ENCODE measurements around the gene SSUH2.

SSUH2 gene

DNA sequence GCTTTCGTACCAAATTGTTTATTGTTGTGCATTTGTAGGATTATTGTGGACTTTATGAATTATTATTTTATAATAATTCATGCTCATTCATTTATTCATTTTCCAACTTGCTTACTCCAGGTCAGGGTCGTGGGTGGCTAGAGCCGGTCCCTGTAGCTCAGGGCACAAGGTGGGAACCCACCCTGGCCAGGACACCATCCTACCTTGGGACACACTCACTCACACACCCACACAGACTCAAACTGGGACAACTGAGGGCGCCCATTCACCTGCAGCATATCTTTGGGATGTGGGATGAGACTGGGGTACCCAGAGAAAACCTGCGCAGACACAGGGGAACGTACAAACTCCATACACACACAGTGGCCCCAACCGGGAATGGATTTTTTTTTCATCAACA lies 40.6 kb downstream of the SSUH2 start:
- DNase-seq (ENCODE audit: low read depth): no peak
- Histone ChIP-seq H3K27me3 (replicated peaks; ENCODE audit: control insufficient read depth, insufficient read depth, low read length) (no peaks in the 10 kb centered on the region), H3K36me3 (ENCODE audit: control insufficient read depth, insufficient read depth, low read length, severe bottlenecking) (no peaks in the 10 kb centered on the region)

DNA sequence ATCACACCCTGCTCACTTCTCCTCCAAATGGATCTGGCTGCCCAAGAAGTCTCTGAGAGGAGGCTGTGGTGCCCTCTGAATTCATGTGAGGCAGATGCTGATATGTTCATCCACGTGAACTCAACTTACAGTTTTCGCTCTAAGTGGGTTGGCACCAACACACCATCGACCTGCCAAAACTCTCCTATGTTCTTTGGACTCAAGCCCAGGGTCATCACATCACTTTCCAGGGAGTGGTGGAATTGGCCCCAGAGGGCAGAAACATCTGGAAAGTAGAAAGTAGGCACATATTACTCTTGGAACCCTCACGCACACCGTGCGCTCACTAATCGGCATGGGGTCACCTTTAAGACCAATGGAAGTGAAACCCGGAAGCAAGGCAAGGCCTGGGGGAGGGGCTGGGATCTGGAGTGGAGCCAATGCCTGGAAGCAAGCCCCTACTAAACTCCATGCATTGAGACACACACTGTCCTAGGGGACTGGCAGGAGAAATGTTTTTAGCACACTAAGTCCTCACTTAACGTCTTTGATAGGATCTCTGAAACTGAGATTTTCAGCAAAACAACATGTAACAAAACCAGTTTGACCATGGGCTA lies 41.4 kb downstream of the SSUH2 start:
- Histone ChIP-seq H3K9me3 (ENCODE audit: control insufficient read depth, low read length) (no peaks in the 10 kb centered on the region), H3K9ac (ENCODE audit: low read length) (no peak overlapping the region), H3K27me3 (replicated peaks; ENCODE audit: control insufficient read depth, insufficient read depth, low read length) (no peaks in the 10 kb centered on the region), H3K36me3 (ENCODE audit: control insufficient read depth, insufficient read depth, low read length, severe bottlenecking) (no peaks in the 10 kb centered on the region), H3K4me1 (ENCODE audit: control insufficient read depth, insufficient read depth, low read length) (peaks cover 21% of the 10 kb centered on the region), H3K4me3 (ENCODE audit: low read length) (no peak overlapping the region)
- DNase-seq (ENCODE audit: low read depth): no peak

More for the DNA sequence above, 40.6 kb downstream of the SSUH2 start:
- no peak overlapping the region for H3K9ac ChIP-seq (ENCODE audit: low read length)
- no peaks in the 10 kb centered on the region for H3K9me3 ChIP-seq (ENCODE audit: control insufficient read depth, low read length)
- peaks cover 21% of the 10 kb centered on the region for H3K4me1 ChIP-seq (ENCODE audit: control insufficient read depth, insufficient read depth, low read length)
- no peak overlapping the region for H3K4me3 ChIP-seq (ENCODE audit: low read length)

DNA sequence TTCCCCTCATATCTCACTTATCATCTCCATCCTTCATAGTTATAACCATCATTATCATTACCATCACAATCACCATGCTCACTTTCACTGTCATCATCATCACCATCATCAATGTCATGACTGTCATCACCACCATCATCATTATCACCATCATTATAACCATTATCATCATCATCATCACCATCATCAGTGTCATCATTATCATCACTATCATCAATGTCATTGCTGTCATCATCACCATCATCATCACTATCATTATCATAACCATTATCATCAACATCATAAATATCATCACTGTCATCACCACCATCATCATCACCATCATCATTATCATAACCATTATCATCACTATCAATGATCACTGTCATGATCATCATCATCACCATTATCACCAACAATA lies 44.1 kb downstream of the SSUH2 start:
- DNase-seq (ENCODE audit: low read depth): no peak
- Histone ChIP-seq H3K9me3 (ENCODE audit: control insufficient read depth, low read length) (no peaks in the 10 kb centered on the region), H3K9ac (ENCODE audit: low read length) (no peak overlapping the region), H3K27me3 (replicated peaks; ENCODE audit: control insufficient read depth, insufficient read depth, low read length) (no peaks in the 10 kb centered on the region), H3K36me3 (ENCODE audit: control insufficient read depth, insufficient read depth, low read length, severe bottlenecking) (no peaks in the 10 kb centered on the region), H3K4me3 (ENCODE audit: low read length) (no peak overlapping the region), H3K4me1 (ENCODE audit: control insufficient read depth, insufficient read depth, low read length) (peaks cover 10% of the 10 kb centered on the region)

DNA sequence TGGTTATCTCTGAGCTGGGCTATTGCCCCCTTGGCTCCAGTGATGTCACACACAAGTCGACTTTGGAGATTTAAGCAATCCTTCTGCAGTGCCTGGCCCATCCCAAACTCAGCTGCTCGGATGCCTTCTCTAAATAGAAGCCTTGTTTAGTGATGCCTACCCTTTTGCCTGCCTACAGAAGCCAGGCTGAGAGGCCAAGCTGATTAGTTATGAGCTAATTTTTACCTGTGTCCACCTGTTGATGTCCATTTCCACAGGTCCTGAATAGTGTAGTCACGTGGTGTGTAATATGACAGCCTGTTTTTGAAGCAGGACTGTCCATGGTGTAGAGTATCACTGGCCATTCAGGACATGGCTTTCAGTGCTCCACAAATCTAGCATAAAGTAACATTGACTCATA lies 45.5 kb downstream of the SSUH2 start:
- Histone ChIP-seq H3K9ac (ENCODE audit: low read length) (no peak overlapping the region), H3K4me3 (ENCODE audit: low read length) (no peak overlapping the region), H3K36me3 (ENCODE audit: control insufficient read depth, insufficient read depth, low read length, severe bottlenecking) (no peaks in the 10 kb centered on the region), H3K4me1 (ENCODE audit: control insufficient read depth, insufficient read depth, low read length) (peaks cover 10% of the 10 kb centered on the region), H3K27me3 (replicated peaks; ENCODE audit: control insufficient read depth, insufficient read depth, low read length) (no peaks in the 10 kb centered on the region), H3K9me3 (ENCODE audit: control insufficient read depth, low read length) (no peaks in the 10 kb centered on the region)
- no peak for DNase-seq (ENCODE audit: low read depth)

DNA sequence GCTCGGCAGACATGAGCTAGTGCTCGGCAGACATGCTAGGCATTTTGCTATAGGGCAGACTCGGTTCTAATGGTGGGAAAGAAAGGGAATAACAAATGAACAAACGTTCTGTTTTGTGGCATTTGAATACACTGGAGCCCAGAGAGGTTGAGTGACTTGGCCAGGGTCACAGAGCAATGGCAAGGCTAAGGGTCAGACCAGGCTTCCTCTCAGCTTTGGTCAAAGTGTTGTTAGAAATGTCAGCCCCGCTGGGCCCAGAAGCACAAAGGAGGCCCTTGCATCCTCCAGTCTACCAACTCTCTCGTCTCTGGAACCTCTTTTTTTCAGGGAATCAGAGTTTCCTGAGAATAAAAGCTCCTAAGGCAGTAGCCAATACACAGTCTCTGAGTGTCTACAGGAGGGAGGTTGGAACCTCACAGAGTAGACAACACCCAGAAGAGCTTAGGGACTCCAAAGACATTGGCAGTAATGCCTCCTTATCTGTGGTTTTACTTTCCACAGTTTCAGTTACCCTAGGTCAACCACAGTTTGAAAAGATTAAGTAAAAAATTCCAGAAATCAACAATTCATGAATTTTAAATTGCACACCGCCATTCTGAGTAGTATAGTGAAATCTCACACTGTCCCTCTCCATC lies 47.3 kb downstream of the SSUH2 start:
- H3K4me1 ChIP-seq (ENCODE audit: control insufficient read depth, insufficient read depth, low read length): peaks cover 17% of the 10 kb centered on the region
- no peaks in the 10 kb centered on the region for H3K27me3 ChIP-seq (replicated peaks; ENCODE audit: control insufficient read depth, insufficient read depth, low read length)
- no peak overlapping the region for H3K9ac ChIP-seq (ENCODE audit: low read length)
- H3K9me3 ChIP-seq (ENCODE audit: control insufficient read depth, low read length): no peaks in the 10 kb centered on the region
- H3K4me3 ChIP-seq (ENCODE audit: low read length): no peak overlapping the region
- no peaks in the 10 kb centered on the region for H3K36me3 ChIP-seq (ENCODE audit: control insufficient read depth, insufficient read depth, low read length, severe bottlenecking)
- DNase-seq (ENCODE audit: low read depth): no peak

DNA sequence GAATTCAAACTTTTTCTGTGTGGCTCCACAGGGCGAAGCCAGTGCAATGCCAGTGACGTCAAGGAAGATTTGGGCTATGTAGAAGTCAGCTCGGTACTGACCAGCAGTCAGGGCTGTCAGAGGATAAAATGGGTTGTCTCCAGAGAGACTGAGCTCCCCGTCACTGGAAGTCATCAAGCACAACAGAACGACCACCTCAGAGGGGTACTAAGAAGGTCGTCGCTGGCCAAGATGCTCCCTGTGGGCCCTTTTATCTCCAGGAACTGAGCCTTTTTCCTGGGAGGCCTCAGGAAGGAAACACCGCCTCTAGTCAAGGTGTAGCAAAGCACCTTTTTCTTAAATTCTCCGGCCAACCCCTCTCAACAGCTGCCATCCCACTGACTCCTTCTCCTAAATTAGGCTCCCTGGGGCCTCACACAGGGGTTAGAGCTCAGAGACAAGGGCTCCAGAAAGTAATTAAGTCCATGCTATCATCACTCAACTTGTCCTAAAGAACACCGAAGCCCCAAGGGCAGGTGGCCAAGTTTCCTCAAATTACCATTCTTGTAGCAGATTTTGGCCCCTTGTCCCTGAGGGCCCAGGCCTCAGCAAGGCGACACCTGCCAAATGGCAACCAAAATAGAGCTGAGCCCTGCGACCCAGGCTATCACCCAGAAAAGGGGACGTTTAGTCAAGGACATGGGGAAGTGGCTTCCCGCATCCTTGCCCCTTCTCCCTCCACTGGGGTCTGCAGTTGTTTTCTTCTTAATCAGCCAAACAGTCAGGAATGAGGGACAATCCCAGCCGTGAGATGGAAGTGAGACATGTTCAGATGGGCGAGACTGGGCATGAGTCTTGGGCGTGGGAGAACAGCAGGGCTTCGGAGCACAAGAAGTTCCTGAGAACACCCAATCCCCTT lies 48.0 kb downstream of the SSUH2 start:
- Histone ChIP-seq H3K9ac (ENCODE audit: low read length) (no peak overlapping the region), H3K4me1 (ENCODE audit: control insufficient read depth, insufficient read depth, low read length) (peaks cover 22% of the 10 kb centered on the region), H3K9me3 (ENCODE audit: control insufficient read depth, low read length) (no peaks in the 10 kb centered on the region), H3K4me3 (ENCODE audit: low read length) (no peak overlapping the region), H3K36me3 (ENCODE audit: control insufficient read depth, insufficient read depth, low read length, severe bottlenecking) (no peaks in the 10 kb centered on the region), H3K27me3 (replicated peaks; ENCODE audit: control insufficient read depth, insufficient read depth, low read length) (no peaks in the 10 kb centered on the region)
- DNase-seq (ENCODE audit: low read depth): no peak

DNA sequence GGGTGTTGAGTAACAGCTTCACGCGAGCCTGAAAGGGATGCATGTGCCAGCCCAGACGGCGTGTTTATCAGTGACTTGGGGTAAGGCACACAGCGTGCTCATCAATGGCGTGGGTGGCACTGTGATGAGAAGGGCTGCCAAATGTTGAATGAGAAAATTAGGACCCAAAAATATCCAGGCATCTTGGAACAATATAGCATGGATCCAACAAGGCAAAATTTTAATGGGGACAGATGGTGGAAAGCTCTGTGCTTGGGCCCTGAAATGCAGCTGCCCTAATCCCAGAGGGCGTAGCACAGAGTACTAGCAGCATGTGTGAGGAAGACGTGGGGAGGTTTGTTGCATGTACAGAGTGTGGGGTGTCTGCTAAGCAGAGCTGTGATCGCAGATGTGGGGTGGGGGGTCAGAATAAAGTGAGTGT lies 48.9 kb downstream of the SSUH2 start:
- Histone ChIP-seq H3K9ac (ENCODE audit: low read length) (no peak overlapping the region), H3K4me1 (ENCODE audit: control insufficient read depth, insufficient read depth, low read length) (peaks cover 22% of the 10 kb centered on the region), H3K9me3 (ENCODE audit: control insufficient read depth, low read length) (no peaks in the 10 kb centered on the region), H3K36me3 (ENCODE audit: control insufficient read depth, insufficient read depth, low read length, severe bottlenecking) (no peaks in the 10 kb centered on the region), H3K4me3 (ENCODE audit: low read length) (no peak overlapping the region), H3K27me3 (replicated peaks; ENCODE audit: control insufficient read depth, insufficient read depth, low read length) (no peaks in the 10 kb centered on the region)
- no peak for DNase-seq (ENCODE audit: low read depth)

DNA sequence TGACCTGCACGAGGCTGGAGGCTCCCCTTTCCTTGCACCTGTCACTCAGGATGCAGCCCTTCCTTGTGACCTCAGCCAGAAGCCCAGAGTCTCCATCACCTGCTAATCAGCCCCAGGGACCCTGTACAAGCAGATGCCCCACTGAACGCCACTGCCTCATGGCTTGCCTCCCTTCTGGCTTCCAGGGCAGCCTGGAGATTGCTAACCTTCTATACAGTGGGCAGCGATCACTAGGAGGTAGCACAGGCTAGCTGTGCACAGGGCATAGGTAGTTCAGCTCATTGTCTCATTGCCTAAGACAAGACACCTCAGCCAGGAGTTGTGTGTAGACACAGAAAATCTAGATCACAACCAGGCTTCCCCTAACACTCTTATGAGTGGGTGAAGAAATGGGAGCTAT lies 49.3 kb downstream of the SSUH2 start:
- Histone ChIP-seq H3K4me3 (ENCODE audit: low read length) (no peak overlapping the region), H3K27me3 (replicated peaks; ENCODE audit: control insufficient read depth, insufficient read depth, low read length) (no peaks in the 10 kb centered on the region), H3K36me3 (ENCODE audit: control insufficient read depth, insufficient read depth, low read length, severe bottlenecking) (no peaks in the 10 kb centered on the region), H3K9me3 (ENCODE audit: control insufficient read depth, low read length) (no peaks in the 10 kb centered on the region), H3K9ac (ENCODE audit: low read length) (no peak overlapping the region), H3K4me1 (ENCODE audit: control insufficient read depth, insufficient read depth, low read length) (peaks cover 22% of the 10 kb centered on the region)
- no peak for DNase-seq (ENCODE audit: low read depth)

DNA sequence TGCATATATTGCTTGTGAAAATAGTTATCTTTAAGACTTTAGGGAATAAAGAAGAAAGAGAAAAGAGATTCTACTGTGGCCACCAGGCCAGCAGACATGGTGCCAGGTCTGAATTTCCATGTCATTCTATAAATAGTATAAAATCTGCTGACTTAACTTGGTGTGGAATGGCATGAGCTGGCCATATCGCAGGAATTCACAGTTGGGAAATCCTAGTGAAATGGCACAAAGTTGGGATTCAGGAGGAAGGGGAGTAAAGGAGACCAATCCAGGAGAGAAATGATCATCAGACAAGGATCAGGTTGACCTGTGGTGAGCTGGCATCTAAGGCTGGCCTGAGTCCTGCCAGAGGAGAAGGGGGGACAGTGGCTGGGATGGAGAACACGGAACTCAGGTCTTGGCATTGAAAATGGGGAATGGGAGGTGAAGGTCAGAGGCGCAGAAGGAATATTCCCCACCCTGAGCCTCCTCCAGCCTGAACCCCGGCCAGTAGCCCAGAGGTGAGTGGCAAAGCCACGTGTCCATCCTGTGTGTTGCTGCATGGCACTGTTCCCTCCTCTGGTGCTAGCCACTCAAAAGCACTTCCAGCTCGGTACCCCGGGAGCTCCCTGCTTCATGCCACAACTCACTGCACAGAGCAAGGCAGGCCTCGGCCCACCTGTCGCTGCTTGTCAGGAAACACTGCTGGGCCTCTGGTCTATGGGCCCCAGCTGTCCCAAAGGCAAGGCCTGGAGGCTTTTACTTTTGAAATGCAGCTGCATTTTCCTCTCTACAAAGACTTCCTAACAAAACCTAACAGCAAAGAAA lies 51.4 kb downstream of the SSUH2 start:
- Histone ChIP-seq H3K9ac (ENCODE audit: low read length) (peak overlapping the region; percentile 2), H3K9me3 (ENCODE audit: control insufficient read depth, low read length) (no peaks in the 10 kb centered on the region), H3K4me1 (ENCODE audit: control insufficient read depth, insufficient read depth, low read length) (peaks cover 26% of the 10 kb centered on the region), H3K36me3 (ENCODE audit: control insufficient read depth, insufficient read depth, low read length, severe bottlenecking) (no peaks in the 10 kb centered on the region), H3K27me3 (replicated peaks; ENCODE audit: control insufficient read depth, insufficient read depth, low read length) (no peaks in the 10 kb centered on the region), H3K4me3 (ENCODE audit: low read length) (no peak overlapping the region)
- DNase-seq (ENCODE audit: low read depth): peak; percentile 46

DNA sequence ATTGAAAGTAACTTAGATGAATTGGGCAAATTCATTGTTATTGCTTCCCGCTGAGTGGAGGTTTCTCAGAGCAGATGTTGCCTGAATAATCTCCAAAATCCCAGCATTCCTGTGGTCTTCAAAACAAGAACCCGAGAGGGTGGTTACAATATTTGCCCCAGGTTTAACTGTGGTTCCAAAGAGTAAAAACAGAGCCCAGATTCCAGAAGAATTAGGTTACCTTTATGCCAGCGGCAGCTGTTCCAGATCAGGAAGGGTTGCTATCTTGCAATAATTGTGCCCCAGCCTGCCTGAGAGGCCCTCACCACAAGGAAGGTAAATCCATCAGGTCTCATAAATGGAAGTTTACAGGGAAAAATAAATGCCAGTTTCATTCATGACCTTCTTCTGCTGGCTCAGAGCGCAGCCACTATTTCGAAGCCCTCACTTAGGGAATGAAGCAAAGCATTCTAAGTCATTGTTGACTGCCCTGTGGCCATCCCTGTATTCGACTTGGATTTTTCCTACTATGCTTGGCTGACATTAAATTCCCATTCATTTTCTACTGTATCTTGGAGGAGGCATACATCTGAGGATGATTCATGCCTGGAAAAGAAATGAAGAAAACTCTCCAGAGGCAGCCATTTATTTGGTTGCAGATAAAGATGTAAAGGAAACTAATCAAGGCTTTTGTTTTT lies 54.6 kb downstream of the SSUH2 start:
- no peaks in the 10 kb centered on the region for H3K27me3 ChIP-seq (replicated peaks; ENCODE audit: control insufficient read depth, insufficient read depth, low read length)
- no peak overlapping the region for H3K4me3 ChIP-seq (ENCODE audit: low read length)
- no peak overlapping the region for H3K9ac ChIP-seq (ENCODE audit: low read length)
- peaks cover 23% of the 10 kb centered on the region for H3K4me1 ChIP-seq (ENCODE audit: control insufficient read depth, insufficient read depth, low read length)
- no peaks in the 10 kb centered on the region for H3K36me3 ChIP-seq (ENCODE audit: control insufficient read depth, insufficient read depth, low read length, severe bottlenecking)
- DNase-seq (ENCODE audit: low read depth): peak; percentile 48
- no peaks in the 10 kb centered on the region for H3K9me3 ChIP-seq (ENCODE audit: control insufficient read depth, low read length)

Data from adipocyte (in vitro differentiated cells).